Nephron progenitor cell (in vitro differentiated cells): Measurements from ENCODE around the gene TBC1D28.
"Not testable (repeated sequence)": the region's sequence is repeated elsewhere in the genome, so short reads cannot be mapped to it uniquely, and the experiment has no call there.

Source experiments
- DNase-seq: peaks from one replicate; pipeline ENCODE4 v3.0.0; 2021
- H3K27ac Mint-ChIP-seq: 2 replicates; pipeline ENCODE4 v1.8.0; 2021; ENCODE audit warnings: mild to moderate bottlenecking, moderate library complexity, mixed read lengths
- H3K27me3 Mint-ChIP-seq: 2 replicates; pipeline ENCODE4 v1.8.0; 2021; ENCODE audit warnings: mild to moderate bottlenecking, low read depth, mixed read lengths; ENCODE audit not compliant: poor library complexity
- H3K36me3 Mint-ChIP-seq: 2 replicates; pipeline ENCODE4 v1.8.0; 2021; ENCODE audit warnings: low read depth, mixed read lengths
- H3K4me1 Mint-ChIP-seq: 2 replicates; pipeline ENCODE4 v1.8.0; 2021; ENCODE audit warnings: mixed read lengths
- H3K4me3 Mint-ChIP-seq: 2 replicates; pipeline ENCODE4 v1.8.0; 2021; ENCODE audit warnings: mild to moderate bottlenecking, moderate library complexity, mixed read lengths
- H3K9me3 Mint-ChIP-seq: 2 replicates; pipeline ENCODE4 v1.8.0; 2021; ENCODE audit warnings: mild to moderate bottlenecking, moderate library complexity, mixed read lengths

Gene TBC1D28

DNA sequence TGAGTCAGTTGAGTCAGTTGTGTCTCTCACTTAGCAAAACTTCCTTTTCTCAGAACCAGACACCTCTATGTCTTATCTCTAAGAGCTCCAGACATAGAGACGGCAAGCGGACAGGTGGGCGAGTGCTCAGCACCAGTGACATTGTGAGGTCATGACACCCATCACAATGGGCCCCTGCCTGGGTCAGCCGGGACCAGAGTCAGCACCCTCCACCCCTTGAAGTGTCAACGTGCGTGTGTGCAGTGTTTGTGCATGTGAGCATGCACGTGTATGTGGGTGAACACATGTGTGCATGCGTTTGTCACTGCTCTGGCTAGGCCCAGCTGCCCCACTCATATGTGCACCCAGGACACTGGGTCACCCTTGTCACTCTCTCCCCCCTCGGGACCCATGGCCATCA, at the start of gene TBC1D28:
TBC1D28 (minus strand) TSS at position 101 of the 400 bp plus-strand sequence. CDS start 3,039 bp downstream, outside the sequence.
- not testable (repeated sequence) for H3K4me3 Mint-ChIP-seq, H3K27ac Mint-ChIP-seq, H3K4me1 Mint-ChIP-seq, DNase-seq, H3K9me3 Mint-ChIP-seq, H3K27me3 Mint-ChIP-seq, H3K36me3 Mint-ChIP-seq

GRCh38 chr17:18682668-18683067, 38.5 kb upstream of the TBC1D28 start:
- H3K9me3 Mint-ChIP-seq = peaks cover 40% of the 10 kb centered on the region
- H3K4me1 Mint-ChIP-seq, DNase-seq, H3K27ac Mint-ChIP-seq, H3K27me3 Mint-ChIP-seq: not testable (repeated sequence)
- peaks cover 35% of the 10 kb centered on the region for H3K36me3 Mint-ChIP-seq
- peak overlapping the region; percentile 84 for H3K4me3 Mint-ChIP-seq

DNA sequence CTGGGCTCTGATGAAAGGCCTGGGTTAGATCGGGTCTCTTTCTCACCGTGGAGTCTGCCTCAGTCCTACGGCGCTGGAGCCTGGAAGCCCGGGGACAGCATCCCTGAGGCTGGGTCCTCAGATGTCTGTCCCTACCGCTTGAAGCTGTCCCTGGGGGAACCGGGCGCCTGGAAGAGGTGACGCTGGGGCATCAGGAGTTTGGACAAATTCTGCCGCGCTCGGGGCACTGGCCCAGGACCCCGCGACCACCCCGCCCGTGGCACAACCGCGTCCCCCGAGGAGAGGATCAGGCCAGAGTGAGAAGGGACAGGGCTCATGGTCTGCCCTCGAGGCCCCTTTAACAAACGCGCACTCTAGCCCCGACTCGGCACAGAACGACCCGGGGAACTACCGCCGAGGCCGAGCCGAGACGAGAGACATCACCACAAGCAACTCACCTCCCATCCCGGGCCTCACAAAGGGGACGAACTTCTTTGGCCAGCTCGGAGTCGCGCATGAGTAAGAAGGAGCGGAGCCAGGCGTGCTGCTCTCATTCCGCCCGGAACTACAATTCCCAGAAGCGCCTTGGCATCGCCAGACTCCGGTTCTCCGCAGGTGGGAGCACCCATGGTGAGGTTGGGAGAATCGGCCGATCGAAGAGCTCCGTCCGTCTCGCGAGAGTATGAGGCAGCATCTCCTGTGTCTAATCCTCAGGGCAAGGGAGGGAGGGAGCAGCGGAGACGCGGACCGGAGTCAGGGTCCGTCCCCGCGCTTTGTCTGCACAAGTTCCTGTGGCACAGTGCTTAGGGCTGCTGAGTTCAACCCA, 37.8 kb upstream of the TBC1D28 start, which contains the start of gene FOXO3B:
FOXO3B (minus strand) TSS at position 548 of the 805 bp plus-strand sequence. CDS start 663 bp downstream, outside the sequence.
- peak; percentile 75 for DNase-seq
- H3K27me3 Mint-ChIP-seq, H3K4me1 Mint-ChIP-seq: not testable (repeated sequence)
- Mint-ChIP-seq H3K9me3 (peaks cover 43% of the 10 kb centered on the region), H3K36me3 (peaks cover 42% of the 10 kb centered on the region), H3K27ac (peak within 1 kb of the TSS; percentile 19), H3K4me3 (peak within 1 kb of the TSS; percentile 84)

- DNase-seq, H3K27me3 Mint-ChIP-seq, H3K4me1 Mint-ChIP-seq, H3K27ac Mint-ChIP-seq, H3K4me3 Mint-ChIP-seq: not testable (repeated sequence)
- Mint-ChIP-seq H3K9me3 (peaks cover 75% of the 10 kb centered on the region), H3K36me3 (peaks cover 82% of the 10 kb centered on the region)
Observed at GRCh38 chr17:18677381-18677780, 33.2 kb upstream of the TBC1D28 start.

DNA sequence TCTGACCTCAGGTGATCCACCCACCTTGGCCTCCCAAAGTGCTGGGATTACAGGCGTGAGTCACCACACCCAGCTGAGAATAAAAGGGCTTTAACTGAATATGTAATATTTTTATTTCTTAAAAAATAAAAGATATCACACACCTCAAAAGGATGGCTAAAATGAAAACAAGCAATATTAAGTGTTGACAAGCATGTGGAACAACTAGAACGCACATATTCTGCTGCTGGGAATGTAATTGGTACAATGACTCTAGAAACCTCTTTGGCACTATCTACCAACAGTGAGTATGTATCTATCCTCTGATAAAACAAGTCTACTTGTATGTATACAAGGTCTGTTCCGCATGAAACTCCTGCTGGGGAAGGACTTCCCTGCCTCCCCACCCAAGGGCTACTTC, 32.7 kb upstream of the TBC1D28 start:
- Mint-ChIP-seq H3K9me3 (peaks cover 79% of the 10 kb centered on the region), H3K36me3 (peaks cover 86% of the 10 kb centered on the region)
- H3K4me3 Mint-ChIP-seq, H3K27me3 Mint-ChIP-seq, DNase-seq, H3K4me1 Mint-ChIP-seq, H3K27ac Mint-ChIP-seq: not testable (repeated sequence)

GRCh38 chr17:18672395-18673227, 28.4 kb upstream of the TBC1D28 start:
- H3K27me3 Mint-ChIP-seq, H3K27ac Mint-ChIP-seq, H3K4me3 Mint-ChIP-seq, DNase-seq, H3K4me1 Mint-ChIP-seq: not testable (repeated sequence)
- peaks cover 88% of the 10 kb centered on the region for H3K36me3 Mint-ChIP-seq
- peaks cover 79% of the 10 kb centered on the region for H3K9me3 Mint-ChIP-seq

- peaks cover 78% of the 10 kb centered on the region for H3K9me3 Mint-ChIP-seq
- H3K27me3 Mint-ChIP-seq, DNase-seq, H3K4me3 Mint-ChIP-seq, H3K4me1 Mint-ChIP-seq, H3K27ac Mint-ChIP-seq: not testable (repeated sequence)
- H3K36me3 Mint-ChIP-seq = peaks cover 70% of the 10 kb centered on the region
Observed at GRCh38 chr17:18668625-18669024, 24.4 kb upstream of the TBC1D28 start.

- H3K27me3 Mint-ChIP-seq, H3K4me1 Mint-ChIP-seq, H3K27ac Mint-ChIP-seq, DNase-seq, H3K4me3 Mint-ChIP-seq: not testable (repeated sequence)
- peaks cover 73% of the 10 kb centered on the region for H3K36me3 Mint-ChIP-seq
- H3K9me3 Mint-ChIP-seq = peaks cover 82% of the 10 kb centered on the region
Observed at GRCh38 chr17:18667535-18667934, 23.3 kb upstream of the TBC1D28 start.

- not testable (repeated sequence) for H3K27me3 Mint-ChIP-seq, DNase-seq, H3K4me1 Mint-ChIP-seq, H3K4me3 Mint-ChIP-seq, H3K27ac Mint-ChIP-seq
- peaks cover 84% of the 10 kb centered on the region for H3K9me3 Mint-ChIP-seq
- peaks cover 73% of the 10 kb centered on the region for H3K36me3 Mint-ChIP-seq
Observed at GRCh38 chr17:18666326-18666725, 22.1 kb upstream of the TBC1D28 start.

- H3K4me1 Mint-ChIP-seq, DNase-seq, H3K27me3 Mint-ChIP-seq, H3K27ac Mint-ChIP-seq, H3K4me3 Mint-ChIP-seq: not testable (repeated sequence)
- Mint-ChIP-seq H3K36me3 (peaks cover 37% of the 10 kb centered on the region), H3K9me3 (peaks cover 76% of the 10 kb centered on the region)
Observed at GRCh38 chr17:18661924-18662624, 17.9 kb upstream of the TBC1D28 start.

- H3K4me3 Mint-ChIP-seq, H3K4me1 Mint-ChIP-seq, H3K27ac Mint-ChIP-seq, DNase-seq, H3K27me3 Mint-ChIP-seq, H3K36me3 Mint-ChIP-seq: not testable (repeated sequence)
- peaks cover 16% of the 10 kb centered on the region for H3K9me3 Mint-ChIP-seq
Observed at GRCh38 chr17:18650094-18650493, 5.9 kb upstream of the TBC1D28 start.

GRCh38 chr17:18643124-18643523, 1.1 kb downstream of the TBC1D28 start:
- not testable (repeated sequence) for H3K4me3 Mint-ChIP-seq, H3K36me3 Mint-ChIP-seq, H3K27ac Mint-ChIP-seq, DNase-seq, H3K4me1 Mint-ChIP-seq, H3K27me3 Mint-ChIP-seq, H3K9me3 Mint-ChIP-seq

DNA sequence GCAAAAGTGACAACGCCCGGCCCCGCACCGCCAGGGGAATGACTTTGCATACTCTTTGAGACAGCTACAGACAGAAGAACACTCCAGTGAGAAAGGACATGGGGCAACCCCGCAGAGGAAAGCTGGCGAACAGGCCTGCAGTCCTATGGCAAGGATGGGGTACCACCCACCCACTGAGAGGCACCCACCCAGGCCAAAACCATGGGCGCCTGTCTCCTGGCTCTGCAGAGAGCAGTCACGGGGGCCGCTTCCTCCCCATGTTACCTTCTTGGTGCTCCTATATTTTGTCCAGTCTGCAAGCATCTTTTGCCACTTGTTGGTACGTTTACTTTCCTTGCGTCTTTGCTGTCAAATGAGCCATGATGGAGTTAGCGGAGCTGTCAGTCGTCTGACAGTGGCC, 5.8 kb downstream of the TBC1D28 start:
- DNase-seq, H3K36me3 Mint-ChIP-seq, H3K27ac Mint-ChIP-seq: not testable (repeated sequence)

GRCh38 chr17:18636237-18636636, 8.0 kb downstream of the TBC1D28 start:
- H3K27me3 Mint-ChIP-seq = peaks cover 10% of the 10 kb centered on the region
- not testable (repeated sequence) for H3K4me3 Mint-ChIP-seq, H3K9me3 Mint-ChIP-seq

More for the DNA sequence above, 5.8 kb downstream of the TBC1D28 start:
- not testable (repeated sequence) for H3K9me3 Mint-ChIP-seq, H3K4me3 Mint-ChIP-seq, H3K4me1 Mint-ChIP-seq
- peaks cover 11% of the 10 kb centered on the region for H3K27me3 Mint-ChIP-seq

More at GRCh38 chr17:18636237-18636636, 8.0 kb downstream of the TBC1D28 start:
- DNase-seq, H3K36me3 Mint-ChIP-seq, H3K27ac Mint-ChIP-seq, H3K4me1 Mint-ChIP-seq: not testable (repeated sequence)
